Ovary (tissue), 3 donors: ENCODE data around the gene IFNB1.

ENCODE experiments used
- EP300 ChIP-seq: sonication (generic); formaldehyde crosslinking; IDR thresholded peaks from one replicate; pipeline ENCODE4 v1.6.1; 2017; ENCODE audit warnings: antibody characterized with exemption
- POLR2A ChIP-seq: fragments of 450-650 bp; IDR thresholded peaks from one replicate; pipeline ENCODE4 v1.6.1; 2017; ENCODE audit warnings: antibody characterized with exemption, mild to moderate bottlenecking, moderate library complexity
- TF ChIP-seq, protein P1 (sequence below), 3 donors: fragments of 450-650 bp in 2 of 3; fragments of 200-600 bp in 1 of 3; IDR thresholded peaks; one replicate each; pipeline versions ENCODE4 v1.5.1 to v1.8.0; 2016 to 2022; ENCODE audit warnings: antibody characterized with exemption in 3 of 3, mild to moderate bottlenecking in 1 of 3
- donor health status: DM: no; HTN: no; CAD: no.

DNA sequence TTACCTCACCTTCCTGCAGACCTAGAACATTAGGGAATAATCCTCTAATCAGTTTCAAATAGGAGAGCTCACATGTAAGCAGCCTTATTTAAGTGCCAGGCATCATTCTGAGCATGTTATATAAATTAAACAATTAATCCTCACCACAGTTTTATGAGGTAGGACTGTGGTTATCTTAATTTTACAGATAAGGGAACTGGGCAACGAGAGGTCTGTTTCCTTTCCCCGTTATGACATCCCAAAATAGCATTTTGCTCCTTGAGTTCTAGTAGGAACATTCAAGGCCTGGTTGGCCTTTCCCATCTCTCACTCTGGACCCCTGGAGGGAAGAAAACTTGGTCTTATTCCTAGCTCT, 19.1 kb upstream of the IFNB1 start:
- TF ChIP-seq, protein P1, sequence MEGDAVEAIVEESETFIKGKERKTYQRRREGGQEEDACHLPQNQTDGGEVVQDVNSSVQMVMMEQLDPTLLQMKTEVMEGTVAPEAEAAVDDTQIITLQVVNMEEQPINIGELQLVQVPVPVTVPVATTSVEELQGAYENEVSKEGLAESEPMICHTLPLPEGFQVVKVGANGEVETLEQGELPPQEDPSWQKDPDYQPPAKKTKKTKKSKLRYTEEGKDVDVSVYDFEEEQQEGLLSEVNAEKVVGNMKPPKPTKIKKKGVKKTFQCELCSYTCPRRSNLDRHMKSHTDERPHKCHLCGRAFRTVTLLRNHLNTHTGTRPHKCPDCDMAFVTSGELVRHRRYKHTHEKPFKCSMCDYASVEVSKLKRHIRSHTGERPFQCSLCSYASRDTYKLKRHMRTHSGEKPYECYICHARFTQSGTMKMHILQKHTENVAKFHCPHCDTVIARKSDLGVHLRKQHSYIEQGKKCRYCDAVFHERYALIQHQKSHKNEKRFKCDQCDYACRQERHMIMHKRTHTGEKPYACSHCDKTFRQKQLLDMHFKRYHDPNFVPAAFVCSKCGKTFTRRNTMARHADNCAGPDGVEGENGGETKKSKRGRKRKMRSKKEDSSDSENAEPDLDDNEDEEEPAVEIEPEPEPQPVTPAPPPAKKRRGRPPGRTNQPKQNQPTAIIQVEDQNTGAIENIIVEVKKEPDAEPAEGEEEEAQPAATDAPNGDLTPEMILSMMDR (IDR thresholded peaks at IDR 0.05), result no peak
- TF ChIP-seq EP300 (no peak), POLR2A (no peak)
